ENCODE data around the gene CDC7. TPM values are rescaled to one million over a fixed set of nuclear protein-coding genes. Genes with fewer than 3 reads are reported as not detected.
A peak's percentile ranks its signal among the peaks of the same experiment; 100 is the strongest.
"Not testable (repeated sequence)": the region's sequence is repeated elsewhere in the genome, so short reads cannot be mapped to it uniquely, and the experiment has no call there.

CDC7 gene
- total RNA-seq, result 1.2 TPM
- long read RNA-seq, partial matches to known transcripts, result 0 of 1 reads
- long read RNA-seq, other reads (novel, unspliced or antisense), result 0 of 1 reads

- ATAC-seq (peak; percentile 97), DNase-seq (peak; percentile 96)
- intact Hi-C loops (cut with micrococcal nuclease), result loop anchor here (5.0 kb wide), 1 partner anchor 219 kb away; no protein-coding TSS in a partner anchor
Measured at GRCh38 chr1:91500756-91501522, at the start of gene CDC7. Gene CDC7 (plus strand): TSS chr1:91500851. CDS start chr1:91501717, 866 bp downstream.

GRCh38 chr1:91454136-91454535 is 46.5 kb upstream of the CDC7 start:
- intact Hi-C loops (cut with micrococcal nuclease), result no loop called here
- DNase-seq (no peak), ATAC-seq (no peak)

GRCh38 chr1:91455334-91455733 is 45.3 kb upstream of the CDC7 start:
- DNase-seq (no peak), ATAC-seq (peak; percentile 57)
- intact Hi-C loops (cut with micrococcal nuclease), result no loop called here

- ATAC-seq, result no peak
- intact Hi-C loops (cut with micrococcal nuclease), result no loop called here
- DNase-seq, result no peak
Measured at GRCh38 chr1:91455896-91456295, 44.8 kb upstream of the CDC7 start.

- ATAC-seq; intact Hi-C loops (cut with micrococcal nuclease); DNase-seq: not testable (repeated sequence)
Measured at GRCh38 chr1:91465350-91465749, 35.3 kb upstream of the CDC7 start.

- no peak for DNase-seq
- intact Hi-C loops (cut with micrococcal nuclease), result no loop called here
Measured at GRCh38 chr1:91476533-91477217, 24.0 kb upstream of the CDC7 start.

GRCh38 chr1:91487469-91487868 is 13.2 kb upstream of the CDC7 start:
- ATAC-seq (no peak), DNase-seq (no peak)
- intact Hi-C loops (cut with micrococcal nuclease), result no loop called here

More at GRCh38 chr1:91476533-91477217, 24.0 kb upstream of the CDC7 start:
- ATAC-seq, result peak; percentile 85

GRCh38 chr1:91490501-91490900 is 10.2 kb upstream of the CDC7 start:
- intact Hi-C loops (cut with micrococcal nuclease), result no loop called here

GRCh38 chr1:91498035-91498434 is 2.6 kb upstream of the CDC7 start:
- intact Hi-C loops (cut with micrococcal nuclease), result no loop called here
- no peak for DNase-seq

More at GRCh38 chr1:91490501-91490900, 10.2 kb upstream of the CDC7 start:
- DNase-seq (no peak), ATAC-seq (peak; percentile 55)

GRCh38 chr1:91498498-91499245 is 2.0 kb upstream of the CDC7 start:
- intact Hi-C loops (cut with micrococcal nuclease), result no loop called here
- no peak for ATAC-seq
- DNase-seq, result no peak

More at GRCh38 chr1:91498035-91498434, 2.6 kb upstream of the CDC7 start:
- ATAC-seq, result no peak

- intact Hi-C loops (cut with micrococcal nuclease), result no loop called here
- DNase-seq (no peak), ATAC-seq (no peak)
Measured at GRCh38 chr1:91499346-91499745, 1.3 kb upstream of the CDC7 start.

GRCh38 chr1:91499904-91500755 is 521 bp upstream of the CDC7 start:
- intact Hi-C loops (cut with micrococcal nuclease), result loop anchor here (5.0 kb wide), 1 partner anchor 218 kb away; no protein-coding TSS in a partner anchor
- ATAC-seq, result no peak

GRCh38 chr1:91501523-91501851 is 836 bp downstream of the CDC7 start:
- no peak for DNase-seq
- ATAC-seq, result no peak
- intact Hi-C loops (cut with micrococcal nuclease), result loop anchor here (5.0 kb wide), 1 partner anchor 219 kb away; no protein-coding TSS in a partner anchor

More at GRCh38 chr1:91499904-91500755, 521 bp upstream of the CDC7 start:
- DNase-seq, result no peak

GRCh38 chr1:91501971-91502671 is 1.5 kb downstream of the CDC7 start:
- ATAC-seq (no peak), DNase-seq (no peak)
- intact Hi-C loops (cut with micrococcal nuclease), result loop anchor here (5.0 kb wide), 1 partner anchor 220 kb away; no protein-coding TSS in a partner anchor

- ATAC-seq (no peak), DNase-seq (no peak)
- intact Hi-C loops (cut with micrococcal nuclease), result loop anchor here (5.0 kb wide), 1 partner anchor 220 kb away; no protein-coding TSS in a partner anchor
Measured at GRCh38 chr1:91502672-91503184, 2.1 kb downstream of the CDC7 start.

- DNase-seq (no peak), ATAC-seq (no peak)
- intact Hi-C loops (cut with micrococcal nuclease), result loop anchor here (5.0 kb wide), 1 partner anchor 221 kb away; no protein-coding TSS in a partner anchor
Measured at GRCh38 chr1:91503332-91503900, 2.8 kb downstream of the CDC7 start.

GRCh38 chr1:91503975-91504530 is 3.4 kb downstream of the CDC7 start:
- intact Hi-C loops (cut with micrococcal nuclease), result loop anchor here (5.0 kb wide), 1 partner anchor 222 kb away; no protein-coding TSS in a partner anchor
- DNase-seq, result no peak
- ATAC-seq, result no peak
